ENCODE data around the gene ELN.
"Not testable (repeated sequence)": the region's sequence is repeated elsewhere in the genome, so short reads cannot be mapped to it uniquely, and the experiment has no call there.

ELN gene

DNA sequence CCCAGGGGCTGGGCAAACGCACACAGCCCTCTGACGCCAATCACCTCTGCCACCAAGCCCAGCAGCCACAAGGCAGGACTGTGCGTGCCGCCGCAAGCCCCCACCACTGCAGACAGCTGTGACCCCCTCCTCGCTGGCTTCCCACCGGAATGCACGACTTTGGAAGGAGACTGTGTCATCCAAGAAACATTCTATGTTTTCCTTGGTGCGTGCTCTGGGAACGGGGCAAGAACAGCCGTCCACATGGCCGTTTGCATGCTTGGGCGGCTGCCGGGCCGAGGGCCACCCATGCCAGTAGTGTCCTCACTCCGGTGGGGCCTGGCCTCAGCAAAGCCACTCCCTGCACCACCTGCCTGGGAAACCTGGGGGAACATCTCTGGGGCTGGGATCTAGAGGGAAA lies 17.6 kb upstream of the ELN start:
- Mint-ChIP-seq H3K27me3 (no peaks in the 10 kb centered on the region), H3K4me3 (no peak overlapping the region), H3K9me3 (no peaks in the 10 kb centered on the region), H3K27ac (no peak overlapping the region), H3K36me3 (ENCODE audit: low read depth) (no peaks in the 10 kb centered on the region), H3K4me1 (ENCODE audit: low read depth) (no peaks in the 10 kb centered on the region)
- no peak for DNase-seq

DNA sequence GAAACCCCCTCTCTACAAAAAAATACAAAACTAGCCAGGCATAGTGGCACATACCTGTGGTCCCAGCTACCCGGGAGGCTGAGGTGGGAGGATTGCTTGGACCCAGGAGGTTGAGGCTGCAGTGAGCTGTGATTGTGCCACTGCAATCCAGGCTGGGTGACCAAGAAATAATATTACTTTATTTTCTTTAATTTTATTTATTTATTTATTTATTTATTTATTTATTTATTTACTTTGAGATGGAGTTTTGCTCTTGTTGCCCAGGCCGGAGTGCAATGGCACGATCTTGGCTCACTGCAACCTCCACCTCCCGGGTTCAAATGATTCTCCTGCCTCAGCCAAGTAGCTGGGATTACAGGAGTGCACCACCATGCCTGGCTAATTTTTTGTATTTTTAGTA lies 16.6 kb upstream of the ELN start:
- H3K4me3 Mint-ChIP-seq; H3K27me3 Mint-ChIP-seq; H3K4me1 Mint-ChIP-seq (ENCODE audit: low read depth); H3K27ac Mint-ChIP-seq; H3K9me3 Mint-ChIP-seq; DNase-seq; H3K36me3 Mint-ChIP-seq (ENCODE audit: low read depth): not testable (repeated sequence)

DNA sequence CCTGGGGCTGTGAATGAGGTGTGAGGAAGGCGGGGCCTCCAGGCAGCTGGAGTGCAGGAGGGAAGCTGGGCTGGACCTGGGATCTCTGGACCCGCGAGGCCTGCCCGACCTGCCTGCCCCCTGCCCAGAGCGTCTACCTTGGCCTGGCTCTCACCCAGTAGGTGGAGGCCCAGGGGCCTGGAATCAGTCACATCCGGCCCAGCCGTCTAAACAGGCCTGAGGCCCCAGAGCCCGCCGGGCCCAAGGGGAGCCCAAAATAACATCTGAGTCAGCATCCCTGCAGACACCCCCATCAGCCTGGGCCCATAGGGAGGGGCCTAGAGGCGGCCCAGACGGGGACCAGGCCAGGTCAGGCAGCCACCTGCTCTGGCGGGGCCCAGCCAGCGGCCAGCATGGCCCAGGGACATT lies 15.1 kb upstream of the ELN start:
- Mint-ChIP-seq H3K9me3 (no peaks in the 10 kb centered on the region), H3K27me3 (no peaks in the 10 kb centered on the region), H3K27ac (no peak overlapping the region), H3K4me3 (no peak overlapping the region), H3K4me1 (ENCODE audit: low read depth) (no peaks in the 10 kb centered on the region), H3K36me3 (ENCODE audit: low read depth) (no peaks in the 10 kb centered on the region)
- DNase-seq = no peak

DNA sequence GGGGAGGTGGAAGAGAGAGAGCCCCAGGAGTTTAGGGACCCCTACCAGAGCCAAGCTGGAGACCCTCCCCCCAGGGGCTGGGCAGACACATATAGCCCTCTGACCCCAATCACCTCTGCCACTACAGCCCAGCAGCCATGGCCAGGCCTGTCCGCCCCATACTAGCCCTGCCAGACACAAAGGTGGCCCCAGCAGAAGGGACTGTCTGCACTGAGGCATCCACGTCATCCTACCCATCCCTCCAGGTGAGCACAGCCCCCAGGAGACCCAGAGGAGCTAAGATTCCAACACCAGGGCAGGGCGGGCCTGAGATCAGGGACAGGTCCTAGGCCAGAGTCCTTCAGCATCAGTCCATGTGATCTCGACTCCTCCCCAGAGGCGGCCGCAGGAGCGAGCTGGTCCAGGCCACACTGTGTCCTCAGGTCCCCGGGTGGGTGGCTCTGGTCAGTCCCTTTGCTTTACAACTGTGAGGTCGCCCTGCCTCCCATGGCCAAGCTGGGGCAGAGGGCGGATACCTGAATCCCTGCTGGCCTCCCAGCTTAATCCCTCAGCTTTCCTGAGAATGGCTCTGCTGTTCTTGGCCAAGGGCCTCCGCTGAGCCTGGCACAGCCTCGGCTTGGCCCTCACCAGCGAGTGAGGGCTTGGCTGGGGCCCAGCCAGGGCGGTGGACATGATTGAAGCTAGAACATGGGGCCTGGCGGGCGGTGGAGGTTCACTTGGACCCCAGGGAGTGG lies 14.3 kb upstream of the ELN start:
- H3K4me1 Mint-ChIP-seq (ENCODE audit: low read depth) = no peaks in the 10 kb centered on the region
- H3K9me3 Mint-ChIP-seq = no peaks in the 10 kb centered on the region
- no peak overlapping the region for H3K27ac Mint-ChIP-seq
- no peaks in the 10 kb centered on the region for H3K27me3 Mint-ChIP-seq
- no peak overlapping the region for H3K4me3 Mint-ChIP-seq
- no peaks in the 10 kb centered on the region for H3K36me3 Mint-ChIP-seq (ENCODE audit: low read depth)
- DNase-seq = no peak

DNA sequence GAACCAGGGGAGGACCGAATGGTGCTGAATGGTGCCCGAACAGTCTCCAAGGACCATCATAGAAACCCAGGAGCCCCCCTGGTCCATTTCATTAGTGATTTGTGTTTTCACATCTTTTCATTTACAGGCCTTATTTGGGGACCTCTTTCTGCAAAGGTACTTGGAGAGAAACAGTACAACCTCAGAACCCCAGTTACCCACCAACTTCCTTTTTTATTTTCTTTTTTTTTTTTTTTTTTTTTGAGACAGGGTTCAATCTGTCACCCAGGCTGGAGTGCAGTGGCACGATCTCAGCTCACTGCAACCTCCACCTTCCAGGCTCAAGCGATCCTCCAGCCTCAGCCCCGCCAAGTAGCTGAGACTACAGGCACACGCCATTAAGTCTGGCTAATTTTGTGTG lies 13.0 kb upstream of the ELN start:
- no peaks in the 10 kb centered on the region for H3K27me3 Mint-ChIP-seq
- no peak overlapping the region for H3K27ac Mint-ChIP-seq
- no peaks in the 10 kb centered on the region for H3K36me3 Mint-ChIP-seq (ENCODE audit: low read depth)
- no peak overlapping the region for H3K4me3 Mint-ChIP-seq
- no peak for DNase-seq
- no peaks in the 10 kb centered on the region for H3K4me1 Mint-ChIP-seq (ENCODE audit: low read depth)
- H3K9me3 Mint-ChIP-seq = no peaks in the 10 kb centered on the region

DNA sequence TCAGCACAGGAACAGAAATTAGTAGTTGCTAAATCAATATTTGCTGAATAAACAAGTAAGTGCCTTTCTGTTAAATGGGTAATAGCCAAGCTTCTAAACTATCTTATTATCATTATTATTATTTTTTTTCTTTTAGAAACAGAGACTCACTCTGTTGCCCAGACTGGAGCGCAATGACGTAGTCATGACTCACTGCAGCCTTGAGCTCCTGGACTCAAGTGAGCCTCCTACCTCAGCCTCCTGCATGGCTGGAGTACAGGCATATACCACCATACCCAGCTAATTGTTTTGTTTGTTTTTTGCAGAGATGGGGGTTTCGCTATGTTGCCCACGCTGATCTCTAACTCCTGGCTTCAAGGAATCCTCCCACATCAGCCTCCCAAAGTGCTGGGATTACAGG lies 12.3 kb upstream of the ELN start:
- Mint-ChIP-seq H3K36me3 (ENCODE audit: low read depth) (no peaks in the 10 kb centered on the region), H3K9me3 (no peaks in the 10 kb centered on the region), H3K4me1 (ENCODE audit: low read depth) (no peaks in the 10 kb centered on the region), H3K27me3 (no peaks in the 10 kb centered on the region), H3K4me3 (no peak overlapping the region), H3K27ac (no peak overlapping the region)
- DNase-seq = no peak

DNA sequence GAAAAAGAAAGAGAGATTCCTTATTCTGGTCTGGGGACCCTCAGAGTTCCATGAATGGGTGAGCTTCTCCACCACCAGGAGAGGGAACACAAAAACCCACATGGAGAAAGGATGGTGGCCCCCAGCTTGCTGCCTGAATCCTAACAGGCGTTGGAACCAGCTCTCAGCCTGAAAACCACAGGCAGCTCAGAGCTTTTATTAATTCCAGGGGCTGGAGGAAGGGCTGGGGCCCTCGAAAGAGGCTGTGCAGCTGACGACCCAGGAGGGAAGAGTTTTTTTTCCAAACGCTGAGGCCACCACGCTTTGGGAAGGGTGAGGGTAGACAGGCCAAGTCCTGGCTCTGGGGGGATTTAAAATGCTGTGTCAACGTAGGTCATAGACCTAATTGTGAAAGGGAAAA lies 10.8 kb upstream of the ELN start:
- Mint-ChIP-seq H3K27me3 (no peaks in the 10 kb centered on the region), H3K4me3 (no peak overlapping the region), H3K36me3 (ENCODE audit: low read depth) (no peaks in the 10 kb centered on the region), H3K27ac (no peak overlapping the region), H3K4me1 (ENCODE audit: low read depth) (no peaks in the 10 kb centered on the region), H3K9me3 (no peaks in the 10 kb centered on the region)
- no peak for DNase-seq

DNA sequence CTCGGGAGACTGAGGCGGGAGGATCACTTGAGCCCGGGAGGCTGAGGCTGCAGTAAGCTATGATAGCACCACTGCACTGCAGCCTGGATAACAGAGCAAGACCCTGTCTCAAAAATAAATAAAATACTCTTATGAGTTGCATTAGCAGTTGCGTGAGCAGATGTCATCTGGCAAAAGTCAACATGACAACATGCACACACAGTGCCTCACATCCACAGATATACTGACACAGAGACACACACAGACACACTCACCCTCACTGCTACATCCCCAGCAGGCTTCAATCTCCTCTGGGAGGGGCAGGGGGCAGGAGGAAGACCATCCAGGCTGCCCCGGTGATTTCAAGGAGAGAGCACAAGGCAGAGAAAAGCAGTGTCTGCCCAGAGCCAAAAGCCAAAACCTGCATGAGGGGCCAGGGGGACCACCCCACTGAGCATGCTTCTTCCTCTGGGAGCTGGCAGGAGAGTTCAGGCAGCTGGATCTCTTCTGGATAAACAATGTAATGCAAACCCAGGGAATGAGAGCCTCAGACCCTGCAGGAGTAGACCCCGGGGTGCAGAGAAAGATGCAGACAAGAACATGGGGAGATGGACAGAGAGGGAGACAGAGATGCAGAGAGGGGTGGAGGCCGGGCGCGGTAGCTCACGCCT lies 9.6 kb upstream of the ELN start:
- no peaks in the 10 kb centered on the region for H3K9me3 Mint-ChIP-seq
- H3K27ac Mint-ChIP-seq = no peak overlapping the region
- H3K4me1 Mint-ChIP-seq (ENCODE audit: low read depth) = no peaks in the 10 kb centered on the region
- peaks cover 8% of the 10 kb centered on the region for H3K27me3 Mint-ChIP-seq
- DNase-seq = no peak
- H3K4me3 Mint-ChIP-seq = no peak overlapping the region
- no peaks in the 10 kb centered on the region for H3K36me3 Mint-ChIP-seq (ENCODE audit: low read depth)

DNA sequence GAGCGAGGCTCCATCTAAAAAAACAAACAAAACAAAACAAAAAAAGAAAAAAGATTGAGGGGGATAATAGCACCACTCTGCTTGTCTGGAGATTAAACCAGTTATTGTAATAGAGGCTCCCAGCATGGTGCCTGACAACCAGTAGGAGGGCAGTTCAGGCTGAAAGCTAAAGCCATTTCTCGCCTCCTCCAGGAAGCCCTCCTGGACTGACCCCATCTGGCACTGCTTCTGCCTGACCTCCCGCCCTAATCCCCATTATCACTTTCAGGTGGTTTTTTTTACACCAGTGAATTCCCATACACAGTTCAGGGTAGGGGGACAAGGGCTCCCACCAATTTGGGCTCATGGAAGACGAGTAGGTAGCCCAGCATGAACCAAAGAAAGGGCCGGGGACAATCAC lies 8.8 kb upstream of the ELN start:
- H3K4me1 Mint-ChIP-seq (ENCODE audit: low read depth) = no peaks in the 10 kb centered on the region
- no peaks in the 10 kb centered on the region for H3K36me3 Mint-ChIP-seq (ENCODE audit: low read depth)
- no peaks in the 10 kb centered on the region for H3K9me3 Mint-ChIP-seq
- H3K4me3 Mint-ChIP-seq = no peak overlapping the region
- H3K27ac Mint-ChIP-seq = no peak overlapping the region
- no peak for DNase-seq
- peaks cover 16% of the 10 kb centered on the region for H3K27me3 Mint-ChIP-seq

DNA sequence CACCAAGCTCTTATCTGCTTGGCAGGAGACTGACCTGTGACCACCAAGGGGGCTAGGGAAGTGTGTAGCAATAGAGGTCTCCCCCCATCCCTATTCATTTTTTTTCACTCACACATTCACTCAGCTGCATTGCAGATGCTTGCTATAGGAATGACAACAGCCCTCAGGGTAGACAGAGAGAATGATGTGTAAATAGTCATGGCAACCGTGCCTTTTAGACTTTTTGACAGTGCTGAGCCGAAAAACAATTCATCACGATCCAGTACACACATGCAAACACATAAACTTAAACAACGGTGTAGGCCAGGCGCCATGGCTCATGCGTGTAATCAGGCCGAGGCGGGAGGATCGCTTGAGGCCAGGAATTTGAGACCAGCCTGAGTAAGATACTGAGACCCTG lies 7.6 kb upstream of the ELN start:
- peaks cover 27% of the 10 kb centered on the region for H3K27me3 Mint-ChIP-seq

DNA sequence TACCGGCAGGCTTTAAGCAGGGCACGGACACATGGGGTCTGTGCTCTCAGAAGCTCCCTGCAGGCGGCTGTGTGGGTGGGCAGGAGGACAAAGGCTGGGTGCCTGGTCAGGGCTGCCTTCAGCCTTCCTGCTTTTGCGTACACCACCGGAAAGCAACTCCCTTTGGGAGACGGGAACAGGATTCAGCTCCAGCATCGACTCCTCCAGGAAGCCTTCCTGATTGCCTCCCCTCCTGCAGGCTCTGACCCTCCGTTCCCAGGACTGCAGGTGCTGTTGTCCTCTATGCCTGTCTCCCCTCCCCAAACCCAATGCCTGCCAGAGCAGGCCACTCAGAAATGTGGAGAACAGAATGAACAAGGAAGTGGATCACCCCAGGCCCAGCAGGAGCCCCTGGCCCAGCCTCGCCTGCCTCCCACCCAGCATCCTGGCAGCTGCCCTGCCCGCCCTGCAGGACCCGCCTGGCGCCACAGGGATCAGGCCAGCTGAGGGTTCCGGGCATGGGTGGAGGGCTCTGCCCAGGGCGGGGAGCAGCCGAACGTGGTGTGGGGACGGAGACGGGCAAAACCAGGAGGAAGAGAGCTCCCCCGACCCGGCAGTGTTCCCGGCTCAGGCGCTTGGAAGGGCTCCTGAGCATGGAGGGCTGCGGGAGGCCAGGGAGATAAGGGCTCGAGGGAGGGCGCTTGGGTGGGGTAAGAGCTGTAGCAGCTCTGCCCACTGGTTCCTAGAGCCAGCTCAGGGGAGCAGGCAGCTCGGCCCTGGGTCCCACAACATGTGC lies 6.2 kb upstream of the ELN start:
- Mint-ChIP-seq H3K27ac (no peak overlapping the region), H3K9me3 (no peaks in the 10 kb centered on the region), H3K4me3 (no peak overlapping the region), H3K4me1 (ENCODE audit: low read depth) (peaks cover 6% of the 10 kb centered on the region), H3K27me3 (peaks cover 39% of the 10 kb centered on the region), H3K36me3 (ENCODE audit: low read depth) (no peaks in the 10 kb centered on the region)
- DNase-seq = no peak

More for the DNA sequence above, 7.6 kb upstream of the ELN start:
- Mint-ChIP-seq H3K36me3 (ENCODE audit: low read depth) (no peaks in the 10 kb centered on the region), H3K4me1 (ENCODE audit: low read depth) (peaks cover under 1% of the 10 kb centered on the region), H3K9me3 (no peaks in the 10 kb centered on the region), H3K4me3 (no peak overlapping the region), H3K27ac (no peak overlapping the region)
- no peak for DNase-seq

DNA sequence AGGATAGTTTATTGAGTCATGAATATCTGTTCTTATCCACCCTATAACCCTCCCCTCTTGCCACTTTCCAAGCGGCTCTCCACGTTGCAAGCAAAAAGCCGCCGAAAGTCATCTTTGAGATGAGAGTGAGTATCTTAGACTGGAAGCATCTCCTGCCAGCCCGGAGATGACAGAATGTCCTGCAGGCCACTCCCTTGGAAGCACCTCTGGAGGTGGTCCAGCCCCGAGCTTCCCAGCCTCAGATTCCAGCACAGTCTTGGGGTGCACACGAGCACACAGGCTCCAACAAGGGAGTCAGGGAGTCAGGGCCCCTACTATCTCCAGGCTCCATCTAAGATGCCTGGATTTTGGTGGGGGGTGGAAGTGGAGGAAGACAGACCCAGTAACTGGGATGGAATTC lies 5.5 kb upstream of the ELN start:
- Mint-ChIP-seq H3K27me3 (peaks cover 46% of the 10 kb centered on the region), H3K4me1 (ENCODE audit: low read depth) (peaks cover 7% of the 10 kb centered on the region), H3K4me3 (no peak overlapping the region), H3K36me3 (ENCODE audit: low read depth) (no peaks in the 10 kb centered on the region), H3K27ac (no peak overlapping the region), H3K9me3 (no peaks in the 10 kb centered on the region)
- DNase-seq = no peak

DNA sequence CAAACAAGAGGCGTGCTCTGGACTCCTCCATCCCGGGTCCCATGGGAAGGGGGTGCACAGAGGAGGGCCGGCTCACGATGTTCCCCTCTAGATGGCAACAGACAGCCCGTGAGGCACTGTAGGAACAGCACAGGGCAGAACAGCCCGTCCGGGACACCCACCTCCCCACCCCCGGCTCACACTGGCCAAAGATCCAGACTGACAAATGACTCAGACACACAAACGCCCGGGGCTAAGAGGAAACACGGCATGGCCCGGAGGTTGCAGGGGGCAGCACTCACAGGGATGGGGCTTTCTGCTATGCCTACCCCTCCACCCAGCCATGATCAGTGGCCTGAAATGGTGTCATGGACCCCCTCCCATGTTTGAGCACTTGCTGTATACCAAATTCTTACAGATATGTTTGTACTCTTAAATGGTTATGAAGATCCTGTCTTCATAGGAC lies 4.9 kb upstream of the ELN start:
- peaks cover 46% of the 10 kb centered on the region for H3K27me3 Mint-ChIP-seq
- H3K4me3 Mint-ChIP-seq = no peak overlapping the region
- no peak overlapping the region for H3K27ac Mint-ChIP-seq
- no peaks in the 10 kb centered on the region for H3K9me3 Mint-ChIP-seq
- H3K4me1 Mint-ChIP-seq (ENCODE audit: low read depth) = peaks cover 7% of the 10 kb centered on the region
- H3K36me3 Mint-ChIP-seq (ENCODE audit: low read depth) = no peaks in the 10 kb centered on the region
- DNase-seq = no peak

DNA sequence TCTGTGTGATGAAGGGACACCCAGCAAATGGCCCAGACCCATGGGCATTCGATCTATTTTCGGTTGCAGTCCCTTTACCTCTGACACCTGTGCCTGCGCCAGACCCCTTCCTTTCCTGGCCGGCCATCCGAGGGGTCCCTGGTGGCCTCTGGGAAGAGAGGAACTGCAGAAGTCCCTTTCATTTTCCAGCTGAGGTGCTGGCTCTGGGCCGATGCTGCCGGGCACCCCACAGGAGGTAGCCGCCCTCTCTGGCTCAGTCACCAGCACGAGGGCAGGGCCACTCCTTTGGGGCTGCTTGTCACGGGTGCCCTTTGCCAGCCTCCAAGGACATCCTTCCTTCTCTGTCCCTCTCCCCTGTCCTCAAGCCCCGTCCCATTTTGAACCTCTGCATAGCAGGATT lies 4.2 kb upstream of the ELN start:
- Mint-ChIP-seq H3K27me3 (peaks cover 49% of the 10 kb centered on the region), H3K4me3 (no peak overlapping the region), H3K9me3 (no peaks in the 10 kb centered on the region), H3K27ac (no peak overlapping the region), H3K4me1 (ENCODE audit: low read depth) (peaks cover 8% of the 10 kb centered on the region), H3K36me3 (ENCODE audit: low read depth) (no peaks in the 10 kb centered on the region)
- no peak for DNase-seq

DNA sequence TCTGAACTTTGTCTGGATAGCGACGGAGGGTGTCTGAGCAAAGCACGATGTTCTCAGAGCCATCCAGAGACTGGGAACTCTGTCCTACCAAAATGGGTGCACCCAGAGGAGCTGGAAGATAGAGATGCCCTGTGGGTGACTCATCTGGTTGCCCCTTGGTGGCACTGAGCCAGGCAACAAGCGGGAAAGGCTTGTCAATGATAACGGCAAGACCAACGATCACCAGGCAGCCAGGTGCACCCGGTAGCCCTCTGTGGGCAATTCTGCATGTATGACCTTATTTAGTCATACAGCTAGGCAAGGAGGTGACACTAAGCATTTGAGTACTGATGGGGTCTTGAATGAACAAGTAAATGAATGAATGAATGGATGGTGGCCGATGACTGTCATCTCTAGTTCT lies 2.8 kb upstream of the ELN start:
- Mint-ChIP-seq H3K27ac (no peak overlapping the region), H3K36me3 (ENCODE audit: low read depth) (no peaks in the 10 kb centered on the region), H3K27me3 (peaks cover 60% of the 10 kb centered on the region), H3K4me1 (ENCODE audit: low read depth) (peaks cover 11% of the 10 kb centered on the region), H3K4me3 (no peak overlapping the region), H3K9me3 (no peaks in the 10 kb centered on the region)
- no peak for DNase-seq
